CD14-positive monocyte (primary cell): ENCODE data around the gene DNM2. TPM values are rescaled to one million over a fixed set of nuclear protein-coding genes. Genes with fewer than 3 reads are reported as not detected.

Experiments used
- DNase-seq, 3 donors: peaks; one replicate each; pipeline ENCODE4 v3.0.0-alpha.2; 2011 to 2022
- H2AFZ ChIP-seq: 2 replicates; pipeline ENCODE4 v1.6.0; 2012; ENCODE audit warnings: mild to moderate bottlenecking, low read depth, low read length, inconsistent platforms; ENCODE audit not compliant: insufficient read depth, poor library complexity, severe bottlenecking
- H3K27ac ChIP-seq, 2 donors: 1 replicate in 1 of 2; 2 replicates in 1 of 2; pipeline ENCODE4 v1.5.1; 2012 to 2013; ENCODE audit warnings: low read length in 2 of 2, control low read depth in 1 of 2, inconsistent platforms in 1 of 2, low read depth in 1 of 2, mild to moderate bottlenecking in 1 of 2
- H3K27me3 ChIP-seq, 2 donors: one replicate each; pipeline versions ENCODE4 v1.6.0 to v1.6.1; 2011 to 2013; ENCODE audit warnings: low read length in 2 of 2; ENCODE audit not compliant: control insufficient read depth in 2 of 2, insufficient read depth in 2 of 2
- H3K36me3 ChIP-seq, 2 donors: replicated peaks in 1 of 2; 1 replicate in 1 of 2; 2 replicates in 1 of 2; pipeline versions ENCODE4 v1.5.1 to v1.6.1; 2012 to 2013; ENCODE audit warnings: low read length in 2 of 2, control low read depth in 1 of 2, inconsistent platforms in 1 of 2, mild to moderate bottlenecking in 1 of 2; ENCODE audit not compliant: insufficient read depth in 2 of 2, control insufficient read depth in 1 of 2
- H3K4me1 ChIP-seq, 2 donors: 1 replicate in 1 of 2; 2 replicates in 1 of 2; pipeline versions ENCODE4 v1.5.1 to v1.6.1; 2012 to 2013; ENCODE audit warnings: low read length in 2 of 2, control low read depth in 1 of 2, inconsistent platforms in 1 of 2, mild to moderate bottlenecking in 1 of 2, moderate library complexity in 1 of 2; ENCODE audit not compliant: insufficient read depth in 2 of 2, control insufficient read depth in 1 of 2
- H3K4me2 ChIP-seq: replicated peaks from 2 replicates; pipeline ENCODE3; 2012; ENCODE audit warnings: low read length, moderate library complexity, mild to moderate bottlenecking; ENCODE audit not compliant: poor library complexity, severe bottlenecking; ENCODE audit errors: extremely low read depth
- H3K4me3 ChIP-seq, 3 experiments: fragments of 200-600 bp in 1 of 3; sonication (generic) in 1 of 3; replicated peaks in 1 of 3; 1 replicate in 2 of 3; 2 replicates in 1 of 3; pipeline ENCODE4 v1.5.1; 2011 to 2013; ENCODE audit warnings: low read length in 3 of 3, mild to moderate bottlenecking in 3 of 3, control low read depth in 2 of 3, low read depth in 2 of 3, inconsistent platforms in 1 of 3, moderate library complexity in 1 of 3
- H3K79me2 ChIP-seq: 2 replicates; pipeline ENCODE4 v1.6.0; 2012; ENCODE audit warnings: mild to moderate bottlenecking, control low read depth, inconsistent platforms, low read length, moderate library complexity; ENCODE audit not compliant: insufficient read depth
- H3K9ac ChIP-seq: 2 replicates; pipeline ENCODE4 v1.6.0; 2017; ENCODE audit warnings: low read length, mild to moderate bottlenecking; ENCODE audit not compliant: insufficient read depth, poor library complexity, severe bottlenecking
- H3K9me3 ChIP-seq, 2 donors: replicated peaks in 1 of 2; 1 replicate in 1 of 2; 2 replicates in 1 of 2; pipeline versions ENCODE4 v1.5.1 to v1.6.1; 2012 to 2013; ENCODE audit warnings: low read length in 2 of 2, control low read depth in 1 of 2; ENCODE audit not compliant: control insufficient read depth in 1 of 2, insufficient read depth in 1 of 2
- H4K20me1 ChIP-seq: 2 replicates; pipeline ENCODE4 v1.6.0; 2012; ENCODE audit warnings: mild to moderate bottlenecking, low read length, control low read depth, moderate library complexity; ENCODE audit not compliant: insufficient read depth
- H3K27ac Mint-ChIP-seq, 7 donors: one replicate each; pipeline ENCODE4 v1.8.0; 2020; ENCODE audit warnings: mild to moderate bottlenecking in 7 of 7, mixed read lengths in 7 of 7, moderate library complexity in 6 of 7, inconsistent platforms in 2 of 7
- H3K27me3 Mint-ChIP-seq, 3 donors: one replicate each; pipeline ENCODE4 v1.8.0; 2021 to 2022; ENCODE audit warnings: low read depth in 3 of 3, mild to moderate bottlenecking in 3 of 3, mixed read lengths in 3 of 3, moderate library complexity in 3 of 3, inconsistent platforms in 1 of 3
- H3K36me3 Mint-ChIP-seq, 2 donors: one replicate each; pipeline ENCODE4 v1.8.0; 2020; ENCODE audit warnings: mixed read lengths in 2 of 2, inconsistent platforms in 1 of 2, mild to moderate bottlenecking in 1 of 2
- H3K4me1 Mint-ChIP-seq: one replicate; pipeline ENCODE4 v1.8.0; 2020; ENCODE audit warnings: mild to moderate bottlenecking, mixed read lengths
- H3K4me3 Mint-ChIP-seq, 2 donors: one replicate each; pipeline ENCODE4 v1.8.0; 2020; ENCODE audit warnings: mild to moderate bottlenecking in 2 of 2, mixed read lengths in 2 of 2, moderate library complexity in 1 of 2
- H3K9me3 Mint-ChIP-seq, 7 donors: one replicate each; pipeline ENCODE4 v1.8.0; 2020 to 2022; ENCODE audit warnings: mixed read lengths in 7 of 7, mild to moderate bottlenecking in 6 of 7, moderate library complexity in 6 of 7, inconsistent platforms in 2 of 7
- WGBS: methylation state at CpG from one replicate; pipeline ENCODE4 v1.1.5; 2013; ENCODE audit warnings: missing lambda C conversion rate; ENCODE audit not compliant: insufficient coverage; 5-methylcytosine and 5-hydroxymethylcytosine counted together
- intact Hi-C, 2 donors: fragments of 100-400 bp; cut with micrococcal nuclease; formaldehyde crosslinking; loops; one replicate each; pipeline versions ENCODE4 v1.15.0 to v1.15.1; 2023
- polyA plus RNA-seq, 3 donors: library from polyadenylated mRNA; depleted of rRNA in 1 of 3; unstranded in 2 of 3; stranded (reverse) in 1 of 3; fragments of 300-500 nt in 2 of 3; fragments of >200 nt in 1 of 3; fragmentation: Illumina TruSeq in 2 of 3; gene quantifications; 1 replicate in 2 of 3; 2 replicates in 1 of 3; pipeline ENCODE4 v1.2.3, GENCODE V29; 2012 to 2021
- TF ChIP-seq, protein P1 (sequence below): fragments of 200-600 bp; IDR thresholded peaks from one replicate; pipeline ENCODE4 v1.8.0; 2022; ENCODE audit warnings: antibody characterized with exemption, mild to moderate bottlenecking

DNM2 gene
- polyA plus RNA-seq, 3 donors, result 53.0 to 186 (median 69.5) TPM

DNA sequence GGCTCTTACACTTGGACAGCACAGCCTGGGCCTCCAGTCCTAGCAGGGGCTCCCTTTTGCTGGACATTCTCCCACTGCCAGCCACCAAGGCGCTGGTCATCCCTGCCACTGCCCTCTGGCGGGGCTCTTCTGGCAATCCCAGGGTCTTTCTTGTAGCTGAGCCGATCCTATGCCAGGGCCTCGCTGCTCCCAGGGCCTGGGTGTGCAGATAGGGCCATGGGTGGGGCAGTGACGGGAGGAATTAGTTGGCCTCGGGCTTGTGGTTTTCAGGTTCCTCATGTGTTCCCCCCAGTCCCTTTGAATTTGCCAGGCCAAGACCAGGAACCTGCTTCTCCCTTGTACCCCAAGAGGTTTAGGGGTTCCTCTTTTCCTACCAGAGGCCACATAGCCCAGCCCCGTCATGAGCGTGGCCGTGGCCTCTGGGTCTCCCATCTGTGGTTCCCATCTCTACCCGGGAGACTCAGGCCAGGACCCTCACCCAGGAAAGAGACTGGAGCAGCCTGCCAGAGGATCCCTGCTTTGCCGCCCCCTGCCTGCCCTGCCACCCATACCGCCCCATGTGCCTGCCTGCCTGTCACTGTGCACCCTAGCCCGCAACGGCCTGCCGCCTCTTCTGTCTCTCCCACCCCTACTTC is 91.9 kb downstream of the DNM2 start:
- Histone ChIP-seq H3K9ac (peak overlapping the region; percentile 53), H3K4me1 (peaks cover 95 to 99% of the 10 kb centered on the region in 2 donors), H3K9me3 (no peaks in the 10 kb centered on the region), H3K79me2 (peaks cover 24% of the 10 kb centered on the region), H3K27me3 (no peaks in the 10 kb centered on the region), H3K4me2 (peak overlapping the region; percentile 44), H2AFZ (no peak overlapping the region), H3K4me3 (peak overlapping the region in 1 of 3 experiments; percentile 49), H3K36me3 (peaks cover 5 to 14% of the 10 kb centered on the region in 2 donors), H3K27ac (peak overlapping the region; percentile 82 to 89), H4K20me1 (no peaks in the 10 kb centered on the region)
- Mint-ChIP-seq H3K4me1 (peaks cover 83% of the 10 kb centered on the region), H3K27me3 (no peaks in the 10 kb centered on the region), H3K4me3 (peak overlapping the region; percentile 56 to 68), H3K27ac (peak overlapping the region; percentile 88 to 97 (median 94)), H3K36me3 (peaks cover 34 to 50% of the 10 kb centered on the region in 2 donors), H3K9me3 (peaks cover 0 to 5% (median 0%) of the 10 kb centered on the region in 7 donors)
- peak; percentile 79 to 90 (median 88) for DNase-seq
- WGBS, result 4% methylated on average over 10 of the region's 15 CpGs
- intact Hi-C loops, result loop anchor here in 1 of 2 donors (5.0 kb wide), 1 partner anchor 92 kb away; the partner anchor contains the start of gene DNM2
- TF ChIP-seq, protein P1, sequence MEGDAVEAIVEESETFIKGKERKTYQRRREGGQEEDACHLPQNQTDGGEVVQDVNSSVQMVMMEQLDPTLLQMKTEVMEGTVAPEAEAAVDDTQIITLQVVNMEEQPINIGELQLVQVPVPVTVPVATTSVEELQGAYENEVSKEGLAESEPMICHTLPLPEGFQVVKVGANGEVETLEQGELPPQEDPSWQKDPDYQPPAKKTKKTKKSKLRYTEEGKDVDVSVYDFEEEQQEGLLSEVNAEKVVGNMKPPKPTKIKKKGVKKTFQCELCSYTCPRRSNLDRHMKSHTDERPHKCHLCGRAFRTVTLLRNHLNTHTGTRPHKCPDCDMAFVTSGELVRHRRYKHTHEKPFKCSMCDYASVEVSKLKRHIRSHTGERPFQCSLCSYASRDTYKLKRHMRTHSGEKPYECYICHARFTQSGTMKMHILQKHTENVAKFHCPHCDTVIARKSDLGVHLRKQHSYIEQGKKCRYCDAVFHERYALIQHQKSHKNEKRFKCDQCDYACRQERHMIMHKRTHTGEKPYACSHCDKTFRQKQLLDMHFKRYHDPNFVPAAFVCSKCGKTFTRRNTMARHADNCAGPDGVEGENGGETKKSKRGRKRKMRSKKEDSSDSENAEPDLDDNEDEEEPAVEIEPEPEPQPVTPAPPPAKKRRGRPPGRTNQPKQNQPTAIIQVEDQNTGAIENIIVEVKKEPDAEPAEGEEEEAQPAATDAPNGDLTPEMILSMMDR, result no peak

DNA sequence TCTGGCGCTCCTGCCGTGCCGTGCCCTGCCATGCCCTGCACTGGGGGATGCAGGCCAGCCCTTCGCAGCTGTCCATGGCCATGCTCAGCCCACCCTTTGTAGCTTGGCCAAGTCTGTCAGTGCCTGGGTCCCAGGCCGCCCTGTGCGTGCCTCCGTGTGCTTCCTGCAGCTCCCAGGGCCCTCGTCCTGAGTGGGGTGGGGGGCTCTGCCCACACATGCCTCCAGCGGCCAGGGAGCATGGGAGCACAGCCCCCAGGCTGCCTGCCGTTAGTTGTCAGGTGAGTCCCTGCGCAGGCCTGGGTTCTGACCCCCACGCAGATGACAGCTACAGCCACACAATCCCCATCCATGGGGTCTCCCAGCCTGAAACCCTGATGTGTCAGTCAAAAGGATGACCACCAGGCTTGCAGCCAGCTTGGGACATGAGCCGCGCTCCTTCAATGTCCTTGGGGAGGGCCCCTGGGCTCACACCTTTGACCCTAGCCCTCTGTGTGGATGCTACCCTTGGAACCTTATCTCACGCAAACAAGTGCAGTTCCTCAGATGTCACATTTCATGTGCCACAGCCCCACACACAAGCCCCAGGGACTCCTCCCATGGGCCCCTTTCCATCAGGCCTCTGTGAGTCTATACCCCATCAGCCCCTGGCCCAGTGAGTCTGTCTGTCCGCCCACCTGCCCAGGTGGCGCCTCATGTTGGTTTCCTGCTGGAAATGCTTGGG is 93.7 kb downstream of the DNM2 start:
- intact Hi-C loops, result no loop called here
- Histone ChIP-seq H3K79me2 (peaks cover 41% of the 10 kb centered on the region), H3K27me3 (no peaks in the 10 kb centered on the region), H2AFZ (no peak overlapping the region), H3K9ac (no peak overlapping the region), H3K9me3 (no peaks in the 10 kb centered on the region), H3K36me3 (peaks cover 16 to 17% of the 10 kb centered on the region in 2 donors), H3K4me3 (peak overlapping the region in 1 of 3 experiments; percentile 15), H3K4me1 (peaks cover 88 to 92% of the 10 kb centered on the region in 2 donors), H3K27ac (peak overlapping the region; percentile 82 to 89), H4K20me1 (no peaks in the 10 kb centered on the region), H3K4me2 (no peak overlapping the region)
- H3K9me3 Mint-ChIP-seq, result peaks cover 0 to 9% (median 0%) of the 10 kb centered on the region in 7 donors
- H3K4me3 Mint-ChIP-seq, result no peak overlapping the region
- peaks cover 76% of the 10 kb centered on the region for H3K4me1 Mint-ChIP-seq
- TF ChIP-seq, protein P1, result no peak
- H3K27ac Mint-ChIP-seq, result peak overlapping the region; percentile 87 to 95 (median 93)
- 98% methylated on average over 12 of the region's 17 CpGs for WGBS
- DNase-seq, result peak in 1 of 3 donors; percentile 4
- no peaks in the 10 kb centered on the region for H3K27me3 Mint-ChIP-seq
- H3K36me3 Mint-ChIP-seq, result peaks cover 39 to 56% of the 10 kb centered on the region in 2 donors
